MM.1S (cell line): ENCODE results near the gene FUT3.

ENCODE experiments used
- DNase-seq: peaks from one replicate; pipeline ENCODE4 v3.0.0-alpha.2; 2015
- H2AFZ ChIP-seq: fragments of 300-600 bp; sonication (generic); 2 replicates; pipeline ENCODE4 v1.6.0; 2016; ENCODE audit warnings: antibody characterized with exemption, low read length
- H3F3A ChIP-seq: fragments of 300-600 bp; sonication (generic); 2 replicates; pipeline ENCODE4 v1.6.1; 2016; ENCODE audit warnings: mild to moderate bottlenecking, antibody characterized with exemption, low read length, moderate library complexity, mixed read lengths; ENCODE audit not compliant: insufficient read depth
- H3K27ac ChIP-seq: fragments of 300-600 bp; sonication (generic); 2 replicates; pipeline ENCODE4 v1.5.1; 2016; ENCODE audit warnings: mild to moderate bottlenecking, low read length
- H3K27me3 ChIP-seq: fragments of 300-600 bp; sonication (generic); replicated peaks from 2 replicates; pipeline ENCODE4 v1.6.0; 2016; ENCODE audit warnings: low read length; ENCODE audit not compliant: insufficient read depth
- H3K36me3 ChIP-seq: fragments of 300-600 bp; sonication (generic); replicated peaks from 2 replicates; pipeline ENCODE4 v1.6.1; 2016; ENCODE audit warnings: mild to moderate bottlenecking, low read length, mixed read lengths; ENCODE audit not compliant: insufficient read depth
- H3K4me1 ChIP-seq: fragments of 300-600 bp; sonication (generic); 2 replicates; pipeline ENCODE4 v1.6.1; 2016; ENCODE audit warnings: low read length, mixed read lengths
- H3K4me2 ChIP-seq: fragments of 300-600 bp; sonication (generic); 2 replicates; pipeline ENCODE4 v1.6.0; 2016; ENCODE audit warnings: low read depth, low read length
- H3K4me3 ChIP-seq: fragments of 300-600 bp; sonication (generic); 2 replicates; pipeline ENCODE4 v1.5.1; 2016; ENCODE audit warnings: low read length, mixed read lengths
- H3K79me2 ChIP-seq: fragments of 300-600 bp; sonication (generic); 2 replicates; pipeline ENCODE4 v1.6.1; 2016; ENCODE audit warnings: mixed run types, low read length, mixed read lengths
- H3K9ac ChIP-seq: fragments of 300-600 bp; sonication (generic); 2 replicates; pipeline ENCODE4 v1.6.1; 2016; ENCODE audit warnings: low read length, mixed read lengths
- H3K9me2 ChIP-seq: fragments of 300-600 bp; sonication (generic); replicated peaks from 2 replicates; pipeline ENCODE4 v1.6.1; 2016; ENCODE audit warnings: mild to moderate bottlenecking, low read length, mixed read lengths; ENCODE audit not compliant: insufficient read depth
- H3K9me3 ChIP-seq: fragments of 300-600 bp; sonication (generic); replicated peaks from 2 replicates; pipeline ENCODE4 v1.6.1; 2016; ENCODE audit warnings: mild to moderate bottlenecking, low read length, mixed read lengths; ENCODE audit not compliant: insufficient read depth
- H4K20me1 ChIP-seq: fragments of 300-600 bp; sonication (generic); 2 replicates; pipeline ENCODE4 v1.6.1; 2016; ENCODE audit warnings: mild to moderate bottlenecking, low read length, moderate library complexity, mixed read lengths; ENCODE audit not compliant: insufficient read depth
- CTCF ChIP-seq: fragments of 300-600 bp; sonication (generic); IDR thresholded peaks from 2 replicates; pipeline ENCODE4 v1.5.1; 2016; ENCODE audit warnings: antibody characterized with exemption, low read length, mixed read lengths
- EZH2 ChIP-seq: fragments of 300-600 bp; sonication (generic); optimal IDR thresholded peaks from 2 replicates; pipeline ENCODE3; 2017; ENCODE audit warnings: low read depth, mild to moderate bottlenecking, antibody characterized with exemption, low read length, mixed read lengths
- EZH2phosphoT487 ChIP-seq: fragments of 300-600 bp; sonication (generic); IDR thresholded peaks from 2 replicates; pipeline ENCODE4 v1.6.1; 2018; ENCODE audit warnings: antibody characterized with exemption, low read length

Gene FUT3

GRCh38 chr19:5897189-5897969 is 46.1 kb upstream of the FUT3 start:
- Histone ChIP-seq H4K20me1 (peaks cover 25% of the 10 kb centered on the region), H3K4me2 (no peak overlapping the region), H3K27ac (no peak overlapping the region), H2AFZ (no peak overlapping the region), H3K4me1 (peaks cover 3% of the 10 kb centered on the region; the same call in 1 of the 2 replicates), H3K4me3 (no peak overlapping the region), H3K27me3 (no peaks in the 10 kb centered on the region), H3K36me3 (peaks cover 4% of the 10 kb centered on the region; the same call in 1 of the 2 replicates), H3K9me2 (no peaks in the 10 kb centered on the region), H3K79me2 (peaks cover 52% of the 10 kb centered on the region), H3F3A (no peaks in the 10 kb centered on the region), H3K9ac (no peak overlapping the region), H3K9me3 (no peaks in the 10 kb centered on the region)
- no peak for TF ChIP-seq EZH2phosphoT487
- TF ChIP-seq CTCF, result no peak; the same call in 1 of the 2 replicates
- TF ChIP-seq EZH2, result no peak
- DNase-seq, result no peak

- no peak for DNase-seq
- no peak overlapping the region for H3K27ac ChIP-seq
Measured at GRCh38 chr19:5896365-5897076, 45.3 kb upstream of the FUT3 start.

GRCh38 chr19:5895890-5896289 is 44.6 kb upstream of the FUT3 start:
- Histone ChIP-seq H3K9ac (no peak overlapping the region), H3K27me3 (0 out of 2 replicates have a peak, but pooled peaks cover 4% of the 10 kb centered on the region), H3K4me3 (no peak overlapping the region), H4K20me1 (peaks cover 21% of the 10 kb centered on the region), H3K79me2 (peaks cover 38% of the 10 kb centered on the region), H3K4me1 (no peaks in the 10 kb centered on the region), H3K27ac (no peak overlapping the region), H3K36me3 (peaks cover 4% of the 10 kb centered on the region; the same call in 1 of the 2 replicates), H3K9me2 (no peaks in the 10 kb centered on the region), H3K4me2 (no peak overlapping the region), H3F3A (no peaks in the 10 kb centered on the region), H3K9me3 (no peaks in the 10 kb centered on the region), H2AFZ (no peak overlapping the region)
- DNase-seq, result no peak
- no peak for TF ChIP-seq EZH2phosphoT487
- TF ChIP-seq EZH2, result no peak

More at GRCh38 chr19:5896365-5897076, 45.3 kb upstream of the FUT3 start:
- peaks cover 44% of the 10 kb centered on the region for H3K79me2 ChIP-seq
- no peak overlapping the region for H3K4me2 ChIP-seq
- no peaks in the 10 kb centered on the region for H3F3A ChIP-seq
- no peak overlapping the region for H2AFZ ChIP-seq
- no peak overlapping the region for H3K9ac ChIP-seq
- H3K36me3 ChIP-seq, result peaks cover 4% of the 10 kb centered on the region; the same call in 1 of the 2 replicates
- H3K9me3 ChIP-seq, result no peaks in the 10 kb centered on the region
- H3K27me3 ChIP-seq, result 0 out of 2 replicates have a peak, but pooled peaks cover under 1% of the 10 kb centered on the region
- H3K4me1 ChIP-seq, result no peaks in the 10 kb centered on the region
- H4K20me1 ChIP-seq, result peaks cover 25% of the 10 kb centered on the region
- TF ChIP-seq EZH2phosphoT487 (no peak), CTCF (no peak), EZH2 (no peak)
- H3K4me3 ChIP-seq, result no peak overlapping the region
- no peaks in the 10 kb centered on the region for H3K9me2 ChIP-seq
